ENCODE results near the gene NCSTN.

The NCSTN gene

GRCh38 chr1:160407839-160408801, 64.9 kb downstream of the NCSTN start:
- DNase-seq, result no peak

All from right hindlimb (tissue), 1 donor.